Sigmoid colon (tissue), 7 donors: ENCODE data around the gene ZFTA. TPM values are rescaled to one million over a fixed set of nuclear protein-coding genes. Genes with fewer than 3 reads are reported as not detected.

Experiments
- DNase-seq: peaks from one replicate; pipeline ENCODE4 v3.0.0-alpha.2; 2019
- H3K27ac ChIP-seq, 4 donors: fragments of 200-600 bp; sonication (generic); one replicate each; pipeline ENCODE4 v1.5.1; 2016 to 2019; ENCODE audit warnings: mild to moderate bottlenecking in 1 of 4
- H3K27me3 ChIP-seq, 3 donors: fragments of 200-600 bp; sonication (generic); one replicate each; pipeline ENCODE4 v1.5.1; 2019; ENCODE audit warnings: mild to moderate bottlenecking in 1 of 3
- H3K36me3 ChIP-seq, 4 donors: fragments of 200-600 bp; sonication (generic); one replicate each; pipeline ENCODE4 v1.5.1; 2016 to 2019
- H3K4me1 ChIP-seq, 4 donors: fragments of 200-600 bp; sonication (generic); one replicate each; pipeline ENCODE4 v1.5.1; 2017 to 2019
- H3K4me3 ChIP-seq, 4 donors: fragments of 200-600 bp; sonication (generic); one replicate each; pipeline ENCODE4 v1.5.1; 2017 to 2019; ENCODE audit warnings: mild to moderate bottlenecking in 2 of 4, moderate library complexity in 1 of 4
- H3K9me3 ChIP-seq, 4 donors: fragments of 200-600 bp in 3 of 4; sonication (generic) in 3 of 4; one replicate each; pipeline versions ENCODE4 v1.5.1 to v1.6.1; 2013 to 2019
- CTCF ChIP-seq, 4 experiments: fragments of 450-650 bp in 3 of 4; fragments of 200-600 bp in 1 of 4; IDR thresholded peaks; one replicate each; pipeline ENCODE4 v1.5.1; 2016 to 2019; ENCODE audit warnings: antibody characterized with exemption in 4 of 4, mild to moderate bottlenecking in 3 of 4, moderate library complexity in 2 of 4
- EP300 ChIP-seq, 4 donors: sonication (generic); formaldehyde crosslinking; IDR thresholded peaks; one replicate each; pipeline ENCODE4 v1.6.1; 2017; ENCODE audit warnings: antibody characterized with exemption in 4 of 4
- POLR2A ChIP-seq, 2 donors: fragments of 450-650 bp; IDR thresholded peaks; one replicate each; pipeline ENCODE4 v1.6.1; 2016; ENCODE audit warnings: antibody characterized with exemption in 2 of 2, mild to moderate bottlenecking in 2 of 2, moderate library complexity in 2 of 2
- POLR2AphosphoS5 ChIP-seq, 4 donors: sonication (generic); formaldehyde crosslinking; IDR thresholded peaks; one replicate each; pipeline ENCODE4 v1.6.1; 2017; ENCODE audit warnings: antibody characterized with exemption in 4 of 4
- WGBS, 2 donors: extraction: QIAGEN DNeasy Blood & Tissue Kit; methylation state at CpG; one replicate each; pipeline ENCODE4 v1.1.7; 2013; 5-methylcytosine and 5-hydroxymethylcytosine counted together
- intact Hi-C: fragments of 100-400 bp; cut with DNase I; formaldehyde crosslinking; loops from one replicate; pipeline ENCODE4 v1.15.1; 2023
- polyA plus RNA-seq, 3 donors: library from polyadenylated mRNA; stranded (reverse); fragments of 200-250 nt; gene quantifications; one replicate each; pipeline ENCODE4 v1.2.3, GENCODE V29; 2013
- small RNA-seq, 3 donors: library from RNA; depleted of rRNA; stranded (forward); fragments of <200 nt; gene quantifications; one replicate each; pipeline ENCODE3, GENCODE V24; 2016
- total RNA-seq, 4 donors: library from RNA; depleted of rRNA; stranded (reverse); fragments of >200 nt; gene quantifications; one replicate each; pipeline ENCODE4 v1.1.0, GENCODE V29; 2016
- donor health status: healthy with polysubstance abuse.
- donor health status: Bipolar disorder and iron deficiency.
- donor health status: healthy.

The ZFTA gene
- total and polyA plus RNA-seq, 7 donors: 0.69 to 20.4 (median 11.1) TPM

GRCh38 chr11:63719001-63719400 lies 49.6 kb downstream of the ZFTA start:
- Histone ChIP-seq H3K36me3 (no peaks in the 10 kb centered on the region), H3K27me3 (no peaks in the 10 kb centered on the region), H3K4me1 (peaks cover 0 to 5% (median under 1%) of the 10 kb centered on the region in 4 donors), H3K27ac (no peak overlapping the region), H3K4me3 (no peak overlapping the region), H3K9me3 (no peaks in the 10 kb centered on the region)
- no peak for DNase-seq
- TF ChIP-seq POLR2A (IDR thresholded peaks at IDR 0.05) (no peak), EP300 (IDR thresholded peaks at IDR 0.05) (no peak), POLR2AphosphoS5 (IDR thresholded peaks at IDR 0.05) (no peak), CTCF (IDR thresholded peaks at IDR 0.05) (no peak)
- intact Hi-C loops: no loop called here
- 90 to 92% methylated on average over 1 of the region's 1 CpG for WGBS, 2 donors

Small RNA genes lying within 50 kb of the gene (small RNA-seq; reads per million reads assigned to genes)
- 0 reads per million in 3 donors for gene RN7SL596P

Other genes with a start within 250 kb of the ZFTA start
- 10 to 100 TPM; 36.7 to 49.9 (median 42.8) TPM for gene PLAAT4, start 232.0 kb downstream of the ZFTA start, total RNA-seq
- 100 to 1,000 TPM in 2 of 3 donors, 10 to 100 TPM in 1; 63.1 to 262 (median 114) TPM for gene PLAAT4, start 232.0 kb downstream of the ZFTA start, polyA plus RNA-seq
- gene PLAAT2, start 205.4 kb downstream of the ZFTA start, total RNA-seq: under 1 TPM in 1 of 4 donors, not detected in 3; 0.71 TPM
- gene PLAAT2, start 205.4 kb downstream of the ZFTA start, polyA plus RNA-seq: 100 to 1,000 TPM in 2 of 3 donors, 10 to 100 TPM in 1; 27.0 to 233 (median 112) TPM
- 10 to 100 TPM; 34.9 to 59.9 (median 47.9) TPM for gene PLAAT3, start 154.3 kb downstream of the ZFTA start, total RNA-seq
- gene PLAAT3, start 154.3 kb downstream of the ZFTA start, polyA plus RNA-seq: 10 to 100 TPM; 14.6 to 34.7 (median 21.0) TPM
- 100 to 1,000 TPM in 3 of 4 donors, 10 to 100 TPM in 1; 97.8 to 115 (median 102) TPM for gene ATL3, start 97.4 kb downstream of the ZFTA start, total RNA-seq
- 10 to 100 TPM in 1 of 3 donors, 1 to 10 TPM in 2; 8.4 to 16.3 (median 8.8) TPM for gene ATL3, start 97.4 kb downstream of the ZFTA start, polyA plus RNA-seq
- gene RTN3, start 87.3 kb downstream of the ZFTA start, total RNA-seq: 100 to 1,000 TPM in 1 of 4 donors, 10 to 100 TPM in 3; 61.1 to 105 (median 93.9) TPM
- gene RTN3, start 87.3 kb downstream of the ZFTA start, polyA plus RNA-seq: 10 to 100 TPM; 24.6 to 91.3 (median 25.2) TPM
- gene SPINDOC, start 44.7 kb upstream of the ZFTA start, total RNA-seq: 10 to 100 TPM; 12.2 to 15.2 (median 14.1) TPM
- gene SPINDOC, start 44.7 kb upstream of the ZFTA start, polyA plus RNA-seq: 10 to 100 TPM in 1 of 3 donors, 1 to 10 TPM in 2; 4.6 to 11.7 (median 4.8) TPM
- gene MARK2, start 70.3 kb upstream of the ZFTA start, total RNA-seq: 10 to 100 TPM; 14.3 to 24.6 (median 18.2) TPM
- gene MARK2, start 70.3 kb upstream of the ZFTA start, polyA plus RNA-seq: 10 to 100 TPM; 25.8 to 49.3 (median 44.2) TPM
- gene RCOR2, start 148.4 kb upstream of the ZFTA start, total RNA-seq: under 1 TPM; 0.49 to 0.83 (median 0.70) TPM
- 1 to 10 TPM in 1 of 3 donors, under 1 TPM in 2; 0.60 to 2.4 (median 0.69) TPM for gene RCOR2, start 148.4 kb upstream of the ZFTA start, polyA plus RNA-seq
- 10 to 100 TPM in 1 of 4 donors, 1 to 10 TPM in 3; 5.4 to 18.0 (median 6.8) TPM for gene NAA40, start 170.2 kb upstream of the ZFTA start, total RNA-seq
- 10 to 100 TPM in 2 of 3 donors, 1 to 10 TPM in 1; 7.2 to 22.9 (median 11.1) TPM for gene NAA40, start 170.2 kb upstream of the ZFTA start, polyA plus RNA-seq
- gene COX8A, start 205.8 kb upstream of the ZFTA start, total RNA-seq: 100 to 1,000 TPM; 419 to 659 (median 577) TPM
- 1,000 to 10,000 TPM; 1,536 to 1,691 (median 1,674) TPM for gene COX8A, start 205.8 kb upstream of the ZFTA start, polyA plus RNA-seq
- gene OTUB1, start 217.7 kb upstream of the ZFTA start, total RNA-seq: 10 to 100 TPM; 44.8 to 61.7 (median 57.8) TPM
- 10 to 100 TPM; 88.9 to 96.4 (median 91.3) TPM for gene OTUB1, start 217.7 kb upstream of the ZFTA start, polyA plus RNA-seq